Gastroesophageal sphincter (tissue), 3 donors: ENCODE measurements around the gene PCMTD2.

Experiments used
- POLR2A ChIP-seq, 2 donors: fragments of 450-650 bp; IDR thresholded peaks; one replicate each; pipeline ENCODE4 v1.6.1; 2017; ENCODE audit warnings: antibody characterized with exemption in 2 of 2, mild to moderate bottlenecking in 2 of 2, moderate library complexity in 1 of 2
- POLR2AphosphoS5 ChIP-seq: sonication (generic); formaldehyde crosslinking; IDR thresholded peaks from one replicate; pipeline ENCODE4 v1.6.1; 2017; ENCODE audit warnings: antibody characterized with exemption
- TF ChIP-seq, protein P1 (sequence below), 4 experiments: fragments of 200-600 bp in 2 of 4; fragments of 450-650 bp in 2 of 4; sonication (generic) in 1 of 4; IDR thresholded peaks; one replicate each; pipeline ENCODE4 v1.5.1; 2017 to 2019; ENCODE audit warnings: antibody characterized with exemption in 4 of 4, mild to moderate bottlenecking in 2 of 4, moderate library complexity in 2 of 4

DNA sequence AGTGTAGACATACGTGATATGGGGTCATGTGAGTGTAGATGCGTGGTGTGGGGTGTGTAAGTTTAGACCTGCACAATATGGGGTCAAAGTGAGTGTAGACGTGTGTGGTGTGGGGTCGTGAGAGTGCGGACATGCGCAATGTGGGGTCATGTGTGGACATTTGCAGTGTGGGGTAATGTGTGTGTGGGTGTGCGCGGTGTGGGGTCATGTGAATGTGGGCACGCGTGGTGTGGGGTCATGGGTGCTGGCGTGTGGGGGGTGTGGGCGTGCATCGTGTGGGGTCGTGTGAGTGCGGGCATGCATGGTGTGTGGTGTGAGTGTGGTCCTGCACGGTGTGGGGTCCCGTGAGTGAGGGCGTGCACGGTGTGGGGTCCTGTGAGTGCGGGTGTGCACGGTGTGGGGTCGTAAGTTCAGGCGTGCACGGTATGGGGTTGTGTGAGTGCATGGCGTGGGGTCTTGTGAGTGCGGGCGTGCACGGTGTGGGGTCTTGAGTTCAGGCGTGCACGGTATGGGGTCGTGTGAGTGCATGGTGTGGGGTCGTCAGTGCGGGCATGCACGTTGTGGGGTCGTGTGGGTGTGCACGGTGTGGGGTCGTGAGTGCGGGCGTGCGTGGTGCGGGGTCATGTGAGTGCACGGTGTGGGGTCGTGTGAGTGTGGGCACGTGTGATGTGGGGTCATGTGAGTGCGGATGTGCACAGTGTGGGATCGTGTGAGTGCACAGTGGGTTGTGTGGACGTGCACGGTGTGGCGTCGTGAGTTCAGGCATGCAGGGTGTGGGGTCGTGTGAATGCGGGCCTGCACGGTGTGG is 14.3 kb downstream of the PCMTD2 start:
- TF ChIP-seq, protein P1, sequence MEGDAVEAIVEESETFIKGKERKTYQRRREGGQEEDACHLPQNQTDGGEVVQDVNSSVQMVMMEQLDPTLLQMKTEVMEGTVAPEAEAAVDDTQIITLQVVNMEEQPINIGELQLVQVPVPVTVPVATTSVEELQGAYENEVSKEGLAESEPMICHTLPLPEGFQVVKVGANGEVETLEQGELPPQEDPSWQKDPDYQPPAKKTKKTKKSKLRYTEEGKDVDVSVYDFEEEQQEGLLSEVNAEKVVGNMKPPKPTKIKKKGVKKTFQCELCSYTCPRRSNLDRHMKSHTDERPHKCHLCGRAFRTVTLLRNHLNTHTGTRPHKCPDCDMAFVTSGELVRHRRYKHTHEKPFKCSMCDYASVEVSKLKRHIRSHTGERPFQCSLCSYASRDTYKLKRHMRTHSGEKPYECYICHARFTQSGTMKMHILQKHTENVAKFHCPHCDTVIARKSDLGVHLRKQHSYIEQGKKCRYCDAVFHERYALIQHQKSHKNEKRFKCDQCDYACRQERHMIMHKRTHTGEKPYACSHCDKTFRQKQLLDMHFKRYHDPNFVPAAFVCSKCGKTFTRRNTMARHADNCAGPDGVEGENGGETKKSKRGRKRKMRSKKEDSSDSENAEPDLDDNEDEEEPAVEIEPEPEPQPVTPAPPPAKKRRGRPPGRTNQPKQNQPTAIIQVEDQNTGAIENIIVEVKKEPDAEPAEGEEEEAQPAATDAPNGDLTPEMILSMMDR (IDR thresholded peaks at IDR 0.05), result no peak
- TF ChIP-seq POLR2A (IDR thresholded peaks at IDR 0.05) (no peak), POLR2AphosphoS5 (no peak)
